ENCODE data around the gene RABL3. TPM values are rescaled to one million over a fixed set of nuclear protein-coding genes. Genes with fewer than 3 reads are reported as not detected.
"Not testable (repeated sequence)": the region's sequence is repeated elsewhere in the genome, so short reads cannot be mapped to it uniquely, and the experiment has no call there.

RABL3 gene, protein sequence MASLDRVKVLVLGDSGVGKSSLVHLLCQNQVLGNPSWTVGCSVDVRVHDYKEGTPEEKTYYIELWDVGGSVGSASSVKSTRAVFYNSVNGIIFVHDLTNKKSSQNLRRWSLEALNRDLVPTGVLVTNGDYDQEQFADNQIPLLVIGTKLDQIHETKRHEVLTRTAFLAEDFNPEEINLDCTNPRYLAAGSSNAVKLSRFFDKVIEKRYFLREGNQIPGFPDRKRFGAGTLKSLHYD
- 10 to 100 TPM; 21.0 to 34.0 (median 27.6) TPM for total RNA-seq
- polyA plus RNA-seq = 10 to 100 TPM; 10.3 to 23.0 (median 19.9) TPM
- long read RNA-seq, donor 1, transcript RABL3-201 (8 exons, 3,883 nt) = major isoform, 7 of 10 reads
- long read RNA-seq, donor 1, partial matches to known transcripts = 2 of 10 reads
- long read RNA-seq, donor 1, other reads (novel, unspliced or antisense) = 0 of 10 reads
- long read RNA-seq, donor 2, transcript RABL3-201 (8 exons, 3,883 nt) = major isoform, 14 of 23 reads
- long read RNA-seq, donor 2, transcript RABL3-206 (7 exons, 760 nt) = minor isoform, 5 of 23 reads
- long read RNA-seq, donor 2, partial matches to known transcripts = 0 of 23 reads
- long read RNA-seq, donor 2, other reads (novel, unspliced or antisense) = 4 of 23 reads

DNA sequence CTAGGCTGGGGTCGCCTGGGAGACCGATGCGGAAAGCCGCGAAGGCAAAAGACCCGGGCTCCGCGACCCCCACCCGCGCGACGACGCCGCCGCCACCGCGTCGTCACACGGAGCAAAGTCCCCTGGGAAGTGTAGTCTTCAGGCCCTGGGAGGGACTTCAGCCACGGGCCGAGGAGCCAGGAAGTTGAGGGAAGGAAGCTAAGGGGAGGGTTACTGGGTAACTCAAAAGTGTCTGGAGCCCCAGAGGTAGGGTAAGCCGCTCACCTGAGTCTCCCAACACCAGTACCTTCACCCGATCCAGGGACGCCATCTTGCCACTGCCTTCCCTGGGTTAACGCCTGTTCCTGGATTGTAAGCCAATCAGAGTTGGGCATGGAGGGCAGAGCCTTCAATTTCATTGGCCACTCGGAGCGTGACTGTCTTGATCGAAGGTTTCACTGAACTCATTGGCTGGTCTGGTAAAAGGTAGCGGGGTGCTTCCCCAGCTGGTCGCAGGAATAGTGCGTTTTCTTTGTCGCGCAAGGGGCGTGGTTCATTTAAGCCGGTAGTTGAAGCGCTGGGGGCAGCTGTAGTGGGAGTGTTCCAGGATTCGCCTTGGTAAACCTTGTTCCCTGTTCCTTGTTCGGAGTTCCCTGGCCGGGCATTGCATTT lies at the start of gene RABL3, which contains the start of gene GTF2E1:
Gene RABL3, minus strand, starts transcription at position 319 of the 651 bp plus-strand sequence. Its CDS starts 9 bp downstream, at position 310.
Gene GTF2E1, plus strand, starts transcription at position 547 of the 651 bp plus-strand sequence. CDS start 7,809 bp downstream, outside the sequence.
- peak within 1 kb of the TSS; percentile 80 for H3K4me3 ChIP-seq
- 0% methylated on average over 39 of the region's 39 CpGs for WGBS, 3 donors
- DNase-seq = peak; percentile 96 to 97
- TF ChIP-seq, protein P1, sequence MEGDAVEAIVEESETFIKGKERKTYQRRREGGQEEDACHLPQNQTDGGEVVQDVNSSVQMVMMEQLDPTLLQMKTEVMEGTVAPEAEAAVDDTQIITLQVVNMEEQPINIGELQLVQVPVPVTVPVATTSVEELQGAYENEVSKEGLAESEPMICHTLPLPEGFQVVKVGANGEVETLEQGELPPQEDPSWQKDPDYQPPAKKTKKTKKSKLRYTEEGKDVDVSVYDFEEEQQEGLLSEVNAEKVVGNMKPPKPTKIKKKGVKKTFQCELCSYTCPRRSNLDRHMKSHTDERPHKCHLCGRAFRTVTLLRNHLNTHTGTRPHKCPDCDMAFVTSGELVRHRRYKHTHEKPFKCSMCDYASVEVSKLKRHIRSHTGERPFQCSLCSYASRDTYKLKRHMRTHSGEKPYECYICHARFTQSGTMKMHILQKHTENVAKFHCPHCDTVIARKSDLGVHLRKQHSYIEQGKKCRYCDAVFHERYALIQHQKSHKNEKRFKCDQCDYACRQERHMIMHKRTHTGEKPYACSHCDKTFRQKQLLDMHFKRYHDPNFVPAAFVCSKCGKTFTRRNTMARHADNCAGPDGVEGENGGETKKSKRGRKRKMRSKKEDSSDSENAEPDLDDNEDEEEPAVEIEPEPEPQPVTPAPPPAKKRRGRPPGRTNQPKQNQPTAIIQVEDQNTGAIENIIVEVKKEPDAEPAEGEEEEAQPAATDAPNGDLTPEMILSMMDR (IDR thresholded peaks at IDR 0.05) = no peak
- ATAC-seq = peak; percentile 98 to 100 (median 100)
- H3K27ac ChIP-seq = peak within 1 kb of the TSS; percentile 95
- H3K36me3 ChIP-seq (ENCODE audit: insufficient read depth in 1 of 2, low read depth in 1 of 2) = no peaks in the 10 kb centered on the region
- peaks cover 12% of the 10 kb centered on the region for H3K4me1 ChIP-seq
- intact Hi-C loops (cut with DNase I) = loop anchor here (5.0 kb wide), 1 partner anchor 145 kb away; the partner anchor contains the start of gene NDUFB4 (in 2 of the 2)
- H3K9me3 ChIP-seq = peaks cover 3% of the 10 kb centered on the region
- H3K27me3 ChIP-seq (ENCODE audit: insufficient read depth in 3 of 3, low read length in 2 of 3) = no peaks in the 10 kb centered on the region

- no peak for ATAC-seq
- Histone ChIP-seq H3K4me3 (no peak overlapping the region), H3K9me3 (no peaks in the 10 kb centered on the region), H3K36me3 (ENCODE audit: insufficient read depth in 1 of 2, low read depth in 1 of 2) (no peaks in the 10 kb centered on the region), H3K27me3 (ENCODE audit: insufficient read depth in 3 of 3, low read length in 2 of 3) (no peaks in the 10 kb centered on the region), H3K4me1 (no peaks in the 10 kb centered on the region), H3K27ac (no peak overlapping the region)
- DNase-seq = no peak
- intact Hi-C loops (cut with DNase I) = loop anchor here in 1 of 2 donors (10.0 kb wide), 1 partner anchor 377 kb away; no protein-coding TSS in a partner anchor
- WGBS, 3 donors = 59 to 69% (median 65%) methylated on average over 1 of the region's 1 CpG
- TF ChIP-seq, protein P1 (IDR thresholded peaks at IDR 0.05) = no peak
Observed at GRCh38 chr3:120791913-120792312, 49.6 kb upstream of the RABL3 start.

DNA sequence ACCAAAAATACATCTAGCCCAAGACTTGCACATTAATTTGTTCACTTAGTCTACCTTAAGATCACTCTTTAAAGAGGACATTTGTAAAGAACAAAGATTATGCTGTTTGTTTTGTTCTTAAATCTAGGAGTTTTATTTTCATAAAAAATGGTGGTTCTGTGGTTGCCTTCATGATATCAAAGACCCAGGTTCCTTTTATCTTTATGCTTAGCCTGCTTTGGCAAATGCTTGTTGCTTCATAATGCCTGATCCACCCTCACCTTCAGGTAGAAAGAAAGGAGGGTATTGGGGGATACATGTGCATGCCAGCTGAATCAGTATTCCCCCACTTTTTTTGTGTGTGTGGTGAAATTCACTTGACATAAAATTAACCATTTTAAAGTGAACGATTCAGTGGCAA lies 48.7 kb upstream of the RABL3 start:
- TF ChIP-seq, protein P1 (IDR thresholded peaks at IDR 0.05) = no peak
- no peaks in the 10 kb centered on the region for H3K27me3 ChIP-seq (ENCODE audit: insufficient read depth in 3 of 3, low read length in 2 of 3)
- H3K4me3 ChIP-seq = no peak overlapping the region
- H3K36me3 ChIP-seq (ENCODE audit: insufficient read depth in 1 of 2, low read depth in 1 of 2) = no peaks in the 10 kb centered on the region
- intact Hi-C loops (cut with DNase I) = loop anchor here in 1 of 2 donors (10.0 kb wide), 1 partner anchor 376 kb away; no protein-coding TSS in a partner anchor
- 79 to 84% (median 81%) methylated on average over 1 of the region's 1 CpG for WGBS, 3 donors
- no peak for DNase-seq
- H3K27ac ChIP-seq = no peak overlapping the region
- ATAC-seq = no peak
- no peaks in the 10 kb centered on the region for H3K4me1 ChIP-seq
- H3K9me3 ChIP-seq = no peaks in the 10 kb centered on the region

GRCh38 chr3:120785832-120786231 lies 43.5 kb upstream of the RABL3 start:
- DNase-seq; ATAC-seq; H3K4me1 ChIP-seq; H3K4me3 ChIP-seq; H3K9me3 ChIP-seq; H3K27ac ChIP-seq; H3K27me3 ChIP-seq (ENCODE audit: insufficient read depth in 3 of 3, low read length in 2 of 3); intact Hi-C loops (cut with DNase I); H3K36me3 ChIP-seq (ENCODE audit: insufficient read depth in 1 of 2, low read depth in 1 of 2): not testable (repeated sequence)
- WGBS, 3 donors = 67 to 76% (median 69%) methylated on average over 5 of the region's 5 CpGs
